ENCODE data around the gene STOX2. TPM values are rescaled to one million over a fixed set of nuclear protein-coding genes. Genes with fewer than 3 reads are reported as not detected.
A peak's percentile ranks its signal among the peaks of the same experiment; 100 is the strongest.

Gene STOX2
- total and polyA plus RNA-seq, 2 of the 13 experiments (the other 11 are each of a cell fraction or from before 2014, with no cell fraction given), result 0.01 to 0.15 TPM

GRCh38 chr4:183906739-183907651 is 1.9 kb downstream of the STOX2 start:
- H3K4me3 ChIP-seq (replicated peaks in 1 of 3; ENCODE audit: insufficient read depth in 1 of 3, low read depth in 2 of 3, low read length in 3 of 3), result peak overlapping the region in 1 of 3 experiments; percentile 68; a peak in 1 of 6 replicates

GRCh38 chr4:183907871-183908683 is 3.0 kb downstream of the STOX2 start:
- no peak overlapping the region for H3K9ac ChIP-seq (ENCODE audit: insufficient read depth, low read depth, low read length)
- no peak overlapping the region for H3K4me2 ChIP-seq (ENCODE audit: low read depth, low read length)
- ATAC-seq, result no peak
- H3K36me3 ChIP-seq (replicated peaks in 1 of 2; ENCODE audit: control insufficient read depth in 1 of 2, insufficient read depth in 2 of 2, low read length in 2 of 2), result no peaks in the 10 kb centered on the region
- CTCF ChIA-PET (ENCODE audit: low intra/inter-chr PET ratio, low total read pairs), result no interaction called here
- FAIRE-seq, result no peak
- no peaks in the 10 kb centered on the region for H3K9me3 ChIP-seq (ENCODE audit: low read length)
- DNase-seq (ENCODE audit: low spot score), result no peak
- in situ Hi-C loops (cut with HindIII; ENCODE audit: extremely low pct_ligation_motif_present, low pct_unique_long_range_greater_than_20kb), result no loop called here
- POLR2A ChIA-PET, result no interaction called here
- TF ChIP-seq MXD3 (CRISPR knock-in tag; IDR thresholded peaks at IDR 0.05) (no peak), NR0B2 (CRISPR knock-in tag; IDR thresholded peaks at IDR 0.05) (no peak), SP140L (CRISPR knock-in tag; IDR thresholded peaks at IDR 0.05; ENCODE audit: borderline replicate concordance) (no peak), ZNF33B (CRISPR knock-in tag; IDR thresholded peaks at IDR 0.05) (no peak)
- H3K27me3 ChIP-seq (ENCODE audit: control insufficient read depth in 1 of 2, insufficient read depth in 2 of 2, low read length in 2 of 2), result peaks cover 8 to 51% of the 10 kb centered on the region in 2 experiments; a peak in 4 of 5 replicates
- BruUV-seq (replicated peaks), result no TSS peak
- H4K20me1 ChIP-seq (ENCODE audit: insufficient read depth, low read length), result no peaks in the 10 kb centered on the region
- no peak overlapping the region for H3K4me3 ChIP-seq (replicated peaks in 1 of 3; ENCODE audit: insufficient read depth in 1 of 3, low read depth in 2 of 3, low read length in 3 of 3)
- intact Hi-C loops (cut with micrococcal nuclease; ENCODE audit: unreplicated experiment), result no loop called here
- H3K4me1 ChIP-seq (ENCODE audit: insufficient read depth, low read length), result peaks cover 10% of the 10 kb centered on the region; the same call in 1 of the 2 replicates
- no peak overlapping the region for H2AFZ ChIP-seq (ENCODE audit: low read length)
- no peak overlapping the region for H3K27ac ChIP-seq (ENCODE audit: extremely low read length, insufficient read depth, low read length)
- 64% methylated on average over 10 of the region's 10 CpGs for WGBS (ENCODE audit: low lambda C conversion rate)
- H3K79me2 ChIP-seq (ENCODE audit: insufficient read depth, low read length), result no peaks in the 10 kb centered on the region

More at GRCh38 chr4:183906739-183907651, 1.9 kb downstream of the STOX2 start:
- Histone ChIP-seq H3K79me2 (ENCODE audit: insufficient read depth, low read length) (no peaks in the 10 kb centered on the region), H4K20me1 (ENCODE audit: insufficient read depth, low read length) (no peaks in the 10 kb centered on the region), H3K4me1 (ENCODE audit: insufficient read depth, low read length) (peaks cover 10% of the 10 kb centered on the region; the same call in 1 of the 2 replicates), H2AFZ (ENCODE audit: low read length) (no peak overlapping the region), H3K4me2 (ENCODE audit: low read depth, low read length) (peak overlapping the region; percentile 44; the same call in 1 of the 2 replicates), H3K36me3 (replicated peaks in 1 of 2; ENCODE audit: control insufficient read depth in 1 of 2, insufficient read depth in 2 of 2, low read length in 2 of 2) (no peaks in the 10 kb centered on the region), H3K27ac (ENCODE audit: extremely low read length, insufficient read depth, low read length) (no peak overlapping the region), H3K9me3 (ENCODE audit: low read length) (no peaks in the 10 kb centered on the region), H3K27me3 (ENCODE audit: control insufficient read depth in 1 of 2, insufficient read depth in 2 of 2, low read length in 2 of 2) (peaks cover 8 to 53% of the 10 kb centered on the region in 2 experiments; a peak in 4 of 5 replicates), H3K9ac (ENCODE audit: insufficient read depth, low read depth, low read length) (no peak overlapping the region)
- BruUV-seq (replicated peaks), result no TSS peak
- TF ChIP-seq REL (CRISPR knock-in tag; conservative IDR thresholded peaks at IDR 0.05), result no peak
- TF ChIP-seq HNRNPLL (IDR thresholded peaks at IDR 0.05; ENCODE audit: low read depth, low read length, poor library complexity, severe bottlenecking), result peak; percentile 12
- ChIA-PET CTCF (ENCODE audit: low intra/inter-chr PET ratio, low total read pairs) (no interaction called here), POLR2A (no interaction called here)
- WGBS (ENCODE audit: low lambda C conversion rate), result 11% methylated on average over 17 of the region's 54 CpGs
- DNase-seq (ENCODE audit: low spot score), result no peak
- FAIRE-seq, result no peak
- intact Hi-C loops (cut with micrococcal nuclease; ENCODE audit: unreplicated experiment), result no loop called here
- ATAC-seq, result 0 out of 3 replicates have a peak, but pooled peaks have one; percentile 14
- in situ Hi-C loops (cut with HindIII; ENCODE audit: extremely low pct_ligation_motif_present, low pct_unique_long_range_greater_than_20kb), result no loop called here
